ENCODE measurements around the gene MANEAL.

The MANEAL gene

DNA sequence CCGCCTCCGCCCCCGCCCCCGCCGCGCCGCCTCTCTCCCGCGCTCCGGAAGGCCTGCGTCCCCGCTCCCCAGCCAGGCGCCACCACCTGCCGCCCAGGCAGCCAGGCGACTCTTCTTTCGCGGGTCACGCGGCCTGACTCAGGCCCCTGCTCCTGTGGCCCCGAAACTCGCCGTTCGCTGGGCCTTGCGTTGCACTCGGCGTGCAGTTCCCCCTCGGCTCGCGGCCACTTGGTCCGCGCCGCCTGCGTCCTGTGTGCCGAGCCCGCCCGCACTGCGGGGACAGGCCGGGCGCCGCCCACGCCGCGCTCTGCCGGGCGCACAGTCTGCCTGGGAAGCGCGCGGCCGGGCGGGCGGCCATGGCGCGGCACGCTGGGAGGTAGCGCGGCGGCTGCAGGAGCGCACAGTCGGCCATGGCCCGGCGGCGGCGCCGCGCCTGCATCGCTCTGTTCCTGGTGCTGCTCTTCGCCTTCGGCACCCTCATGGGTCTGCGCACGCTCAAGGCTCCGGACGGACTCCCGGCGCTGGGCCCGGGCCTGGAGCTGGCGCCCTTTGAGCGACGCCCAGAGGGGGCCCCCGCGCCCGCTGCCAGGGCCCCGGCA is at the start of gene MANEAL:
Gene MANEAL, plus strand, starts transcription at position 75 of the 599 bp plus-strand sequence. Its CDS starts 336 bp downstream, at position 411.
- Mint-ChIP-seq H3K9me3 (no peaks in the 10 kb centered on the region), H3K4me1 (peaks cover 28% of the 10 kb centered on the region), H3K27ac (no peak within 1 kb of the TSS), H3K4me3 (peak within 1 kb of the TSS; percentile 73 to 81), H3K27me3 (peaks cover 63% of the 10 kb centered on the region)
- peak; percentile 83 for ATAC-seq
- peak; percentile 42 to 58 for DNase-seq

GRCh38 chr1:37746806-37747205 is 46.8 kb upstream of the MANEAL start:
- Mint-ChIP-seq H3K9me3 (peaks cover 4 to 7% of the 10 kb centered on the region in 2 donors), H3K4me3 (no peak overlapping the region), H3K27me3 (peaks cover 75% of the 10 kb centered on the region), H3K27ac (no peak overlapping the region), H3K4me1 (no peaks in the 10 kb centered on the region)
- no peak for DNase-seq
- ATAC-seq = no peak

DNA sequence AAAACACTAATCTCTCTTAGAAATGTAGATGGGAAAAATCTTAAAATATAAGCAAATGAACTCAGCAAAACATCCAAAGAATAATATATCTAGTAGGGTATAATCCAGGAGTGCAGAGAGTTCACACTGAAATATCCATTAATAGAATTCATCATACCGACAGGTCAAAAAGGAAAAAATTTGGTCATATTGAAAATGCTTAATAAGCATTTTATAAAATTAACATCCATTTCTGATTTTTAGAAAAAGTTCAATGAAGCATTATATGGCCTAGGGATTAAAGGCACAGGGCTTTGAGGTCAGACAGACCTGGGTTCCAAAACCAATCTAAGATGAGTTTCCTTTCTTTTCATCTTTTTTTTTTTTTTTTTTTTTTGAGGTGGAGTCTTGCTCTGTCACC is 45.1 kb upstream of the MANEAL start:
- Mint-ChIP-seq H3K9me3 (peaks cover 4 to 7% of the 10 kb centered on the region in 2 donors), H3K27me3 (peaks cover 75% of the 10 kb centered on the region), H3K27ac (no peak overlapping the region), H3K4me3 (no peak overlapping the region), H3K4me1 (peaks cover 12% of the 10 kb centered on the region)
- ATAC-seq (no peak), DNase-seq (no peak)

- ATAC-seq (no peak), DNase-seq (no peak)
- Mint-ChIP-seq H3K27ac (no peak overlapping the region), H3K27me3 (peaks cover 87% of the 10 kb centered on the region), H3K4me3 (peak overlapping the region; percentile 71 to 78), H3K4me1 (peaks cover 33% of the 10 kb centered on the region), H3K9me3 (no peaks in the 10 kb centered on the region)
These were observed 41.4 kb upstream of the MANEAL start for GRCh38 chr1:37752213-37752582.

GRCh38 chr1:37752583-37753471 is 40.8 kb upstream of the MANEAL start:
- peak overlapping the region in 1 of 2 donors; percentile 57 for H3K27ac Mint-ChIP-seq
- ATAC-seq = peak; percentile 63
- no peak for DNase-seq
- peaks cover 33% of the 10 kb centered on the region for H3K4me1 Mint-ChIP-seq
- peaks cover 82% of the 10 kb centered on the region for H3K27me3 Mint-ChIP-seq
- no peaks in the 10 kb centered on the region for H3K9me3 Mint-ChIP-seq
- H3K4me3 Mint-ChIP-seq = peak overlapping the region; percentile 76 to 78

GRCh38 chr1:37753473-37754321 is 40.0 kb upstream of the MANEAL start:
- Mint-ChIP-seq H3K27me3 (peaks cover 73% of the 10 kb centered on the region), H3K4me3 (peak overlapping the region; percentile 46 to 76)

DNA sequence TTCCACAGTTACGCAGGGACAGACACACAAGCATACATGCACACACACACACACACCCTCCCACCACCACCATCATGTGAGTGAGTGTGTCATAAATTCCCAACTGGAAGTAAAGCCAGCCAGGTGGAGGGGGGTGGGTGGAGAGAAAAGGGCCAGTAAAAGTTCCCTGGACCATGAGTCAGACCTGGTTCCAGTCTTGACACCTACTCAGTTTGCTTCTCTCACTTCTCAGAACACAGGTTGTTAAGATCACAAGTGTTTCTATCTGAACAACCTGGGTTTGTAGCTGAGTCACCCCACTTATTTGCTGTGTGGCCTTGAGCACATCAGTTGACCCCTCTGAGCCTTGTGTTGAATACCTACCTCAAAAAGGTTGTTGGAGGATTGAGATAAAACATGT is 38.4 kb upstream of the MANEAL start:
- DNase-seq (peak in 1 of 2 donors; percentile 44), ATAC-seq (peak; percentile 86)
- peaks cover 33% of the 10 kb centered on the region for H3K4me1 Mint-ChIP-seq
- no peaks in the 10 kb centered on the region for H3K9me3 Mint-ChIP-seq
- no peak overlapping the region for H3K27ac Mint-ChIP-seq
- no peak overlapping the region for H3K4me3 Mint-ChIP-seq
- peaks cover 57% of the 10 kb centered on the region for H3K27me3 Mint-ChIP-seq

More at GRCh38 chr1:37753473-37754321, 40.0 kb upstream of the MANEAL start:
- H3K27ac Mint-ChIP-seq = no peak overlapping the region
- H3K4me1 Mint-ChIP-seq = peaks cover 33% of the 10 kb centered on the region
- H3K9me3 Mint-ChIP-seq = no peaks in the 10 kb centered on the region
- ATAC-seq (no peak), DNase-seq (no peak)

DNA sequence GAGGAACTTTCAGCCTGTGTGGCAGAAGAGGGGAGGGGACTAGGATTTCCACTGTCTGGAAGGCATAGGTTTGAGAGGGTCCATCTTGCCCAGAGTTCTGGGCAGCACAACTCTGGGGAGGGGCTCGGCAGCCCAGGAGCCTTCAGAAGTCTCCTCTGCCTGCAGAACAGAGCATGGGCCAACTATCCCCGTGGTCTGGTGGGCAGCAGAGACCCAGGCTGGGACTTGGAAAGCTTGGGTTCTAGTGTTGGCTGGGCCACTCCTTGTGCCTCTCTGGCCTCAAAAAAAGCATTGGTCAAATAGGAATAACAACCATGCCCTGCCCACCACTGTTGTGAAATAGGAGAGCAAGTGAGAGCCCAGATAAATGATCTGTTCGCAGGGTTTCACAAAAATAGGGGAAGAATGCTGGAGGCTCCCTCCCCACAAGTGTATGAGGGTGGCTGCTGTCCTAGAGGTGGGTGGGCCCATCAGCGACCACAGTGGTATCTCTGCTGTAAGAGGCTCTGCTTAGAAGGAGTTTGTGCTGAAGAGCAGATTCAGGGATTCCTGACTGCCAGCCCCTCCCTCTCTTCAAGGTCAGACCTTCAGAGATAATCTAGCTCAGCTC is 37.6 kb upstream of the MANEAL start:
- H3K4me1 Mint-ChIP-seq = peaks cover 33% of the 10 kb centered on the region
- no peak overlapping the region for H3K4me3 Mint-ChIP-seq
- no peaks in the 10 kb centered on the region for H3K9me3 Mint-ChIP-seq
- no peak for ATAC-seq
- no peak for DNase-seq
- no peak overlapping the region for H3K27ac Mint-ChIP-seq
- peaks cover 49% of the 10 kb centered on the region for H3K27me3 Mint-ChIP-seq

DNA sequence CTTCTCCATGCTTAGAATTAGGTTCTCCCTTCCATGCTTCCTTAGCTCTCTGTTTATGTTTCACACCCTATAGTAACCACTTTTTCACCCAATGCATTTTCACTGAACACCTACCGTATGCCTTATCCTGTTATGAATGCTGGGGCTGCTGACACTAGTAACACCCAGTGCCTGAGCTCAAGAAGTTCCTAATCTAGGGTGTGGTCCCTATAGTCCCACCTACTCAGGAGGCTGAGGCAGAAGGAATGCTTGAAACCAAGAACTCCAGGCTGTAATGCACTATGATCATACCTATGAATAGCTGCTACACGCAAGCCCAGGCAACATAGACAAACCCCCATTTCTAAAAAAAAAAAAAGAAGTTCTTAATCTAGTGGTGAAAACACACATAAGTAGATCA is 34.2 kb upstream of the MANEAL start:
- peaks cover 48% of the 10 kb centered on the region for H3K27me3 Mint-ChIP-seq
- DNase-seq (no peak), ATAC-seq (no peak)
- H3K4me3 Mint-ChIP-seq = no peak overlapping the region
- H3K9me3 Mint-ChIP-seq = peaks cover 0 to 4% of the 10 kb centered on the region in 2 donors
- peaks cover 17% of the 10 kb centered on the region for H3K4me1 Mint-ChIP-seq
- H3K27ac Mint-ChIP-seq = no peak overlapping the region

DNA sequence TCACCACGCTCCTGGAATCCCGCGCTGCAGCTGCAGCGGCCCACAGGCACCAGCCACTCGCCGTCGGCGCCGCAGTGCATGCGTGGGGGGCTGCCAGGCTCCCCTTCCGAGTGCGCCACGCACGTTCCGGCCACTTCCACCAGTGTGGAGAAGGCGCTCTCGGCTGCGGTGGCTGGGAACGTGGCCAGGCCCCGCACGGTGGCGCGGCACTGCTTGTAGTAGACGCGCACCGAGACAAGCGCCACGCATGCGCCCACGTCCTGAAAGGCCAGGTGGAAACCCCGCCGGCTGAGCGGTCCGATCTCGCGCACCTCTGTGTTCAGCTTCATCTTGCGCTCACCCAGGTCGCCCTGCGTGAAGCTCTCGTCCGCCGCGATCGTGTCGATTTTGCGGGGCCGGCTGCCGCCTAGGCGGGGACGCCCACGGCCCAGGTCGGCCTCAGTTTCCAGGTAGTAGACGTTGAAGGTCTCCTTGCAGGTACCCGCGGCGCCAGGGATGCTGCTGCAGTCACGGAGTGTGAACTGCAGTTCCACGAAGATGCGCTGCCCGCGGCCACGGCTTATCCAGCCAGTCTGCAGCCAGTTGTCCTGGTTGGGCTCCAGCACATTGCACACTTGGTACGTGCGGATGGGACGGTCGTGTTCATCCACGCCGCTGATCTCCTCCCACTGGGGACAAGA is 32.1 kb upstream of the MANEAL start:
- no peak overlapping the region for H3K4me3 Mint-ChIP-seq
- ATAC-seq = no peak
- peaks cover 25% of the 10 kb centered on the region for H3K4me1 Mint-ChIP-seq
- H3K27ac Mint-ChIP-seq = no peak overlapping the region
- H3K9me3 Mint-ChIP-seq = peaks cover 4 to 9% of the 10 kb centered on the region in 2 donors
- H3K27me3 Mint-ChIP-seq = peaks cover 54% of the 10 kb centered on the region
- no peak for DNase-seq

DNA sequence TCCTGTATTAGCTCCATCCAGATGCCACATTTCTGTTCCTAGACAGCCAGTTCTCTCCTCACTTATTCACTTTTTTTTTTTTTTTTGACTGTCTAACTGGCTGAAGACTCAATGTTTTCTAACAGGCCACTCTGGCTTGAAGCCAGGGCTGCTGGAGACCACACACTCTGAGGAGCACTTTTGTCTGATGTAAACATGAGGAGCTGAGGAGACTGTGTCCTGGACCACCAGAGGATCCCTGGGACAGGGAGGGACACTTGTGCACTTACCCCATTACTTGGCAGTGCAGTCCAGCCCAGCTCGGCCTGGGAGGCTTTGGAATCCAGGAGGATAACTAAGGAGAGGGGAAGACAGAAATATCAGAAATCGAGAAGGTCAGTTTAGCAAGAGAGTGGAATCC is 31.1 kb upstream of the MANEAL start:
- DNase-seq (no peak), ATAC-seq (no peak)
- no peak overlapping the region for H3K27ac Mint-ChIP-seq
- no peak overlapping the region for H3K4me3 Mint-ChIP-seq
- H3K27me3 Mint-ChIP-seq = peaks cover 63% of the 10 kb centered on the region
- H3K9me3 Mint-ChIP-seq = peaks cover 4 to 9% of the 10 kb centered on the region in 2 donors
- peaks cover 29% of the 10 kb centered on the region for H3K4me1 Mint-ChIP-seq

DNA sequence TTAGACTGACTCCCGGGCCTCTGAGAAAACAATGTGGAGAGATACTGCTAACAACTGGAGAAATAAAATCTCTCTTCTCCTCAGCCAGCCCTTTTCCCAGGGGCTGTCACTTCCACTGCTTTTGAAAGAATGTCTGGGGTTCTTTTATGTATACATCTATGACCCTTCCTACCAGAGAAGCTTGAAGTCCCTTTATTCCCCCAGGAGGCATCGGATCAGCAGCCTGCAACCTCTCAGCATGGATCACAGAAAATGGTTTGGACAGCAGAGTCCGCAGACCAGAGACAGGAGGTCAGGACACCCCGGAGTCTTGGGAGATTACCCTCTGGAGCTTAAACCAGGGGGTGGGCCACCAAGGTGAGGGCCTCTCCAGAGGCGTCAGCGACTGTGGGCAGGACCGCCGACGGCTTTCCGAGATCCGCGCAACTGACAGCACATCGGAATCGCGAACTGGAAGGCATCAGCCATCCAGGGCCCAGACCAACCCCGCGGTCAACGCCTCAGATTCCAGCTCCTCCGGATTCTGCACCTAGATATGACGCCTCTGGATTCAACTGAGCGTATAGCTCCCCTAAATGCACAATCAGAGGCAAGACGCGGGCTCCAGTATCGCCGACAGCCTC is 29.7 kb upstream of the MANEAL start:
- peaks cover 77% of the 10 kb centered on the region for H3K27me3 Mint-ChIP-seq
- H3K9me3 Mint-ChIP-seq = peaks cover 4 to 9% of the 10 kb centered on the region in 2 donors
- no peak for ATAC-seq

GRCh38 chr1:37764414-37764825 is 29.2 kb upstream of the MANEAL start:
- Mint-ChIP-seq H3K9me3 (peaks cover 4 to 9% of the 10 kb centered on the region in 2 donors), H3K4me1 (peaks cover 29% of the 10 kb centered on the region), H3K27ac (no peak overlapping the region), H3K27me3 (peaks cover 82% of the 10 kb centered on the region), H3K4me3 (peak overlapping the region; percentile 18 to 52)
- no peak for ATAC-seq
- DNase-seq = peak; percentile 42 to 52

More for the DNA sequence above, 29.7 kb upstream of the MANEAL start:
- Mint-ChIP-seq H3K27ac (no peak overlapping the region), H3K4me3 (no peak overlapping the region), H3K4me1 (peaks cover 29% of the 10 kb centered on the region)
- DNase-seq = no peak

DNA sequence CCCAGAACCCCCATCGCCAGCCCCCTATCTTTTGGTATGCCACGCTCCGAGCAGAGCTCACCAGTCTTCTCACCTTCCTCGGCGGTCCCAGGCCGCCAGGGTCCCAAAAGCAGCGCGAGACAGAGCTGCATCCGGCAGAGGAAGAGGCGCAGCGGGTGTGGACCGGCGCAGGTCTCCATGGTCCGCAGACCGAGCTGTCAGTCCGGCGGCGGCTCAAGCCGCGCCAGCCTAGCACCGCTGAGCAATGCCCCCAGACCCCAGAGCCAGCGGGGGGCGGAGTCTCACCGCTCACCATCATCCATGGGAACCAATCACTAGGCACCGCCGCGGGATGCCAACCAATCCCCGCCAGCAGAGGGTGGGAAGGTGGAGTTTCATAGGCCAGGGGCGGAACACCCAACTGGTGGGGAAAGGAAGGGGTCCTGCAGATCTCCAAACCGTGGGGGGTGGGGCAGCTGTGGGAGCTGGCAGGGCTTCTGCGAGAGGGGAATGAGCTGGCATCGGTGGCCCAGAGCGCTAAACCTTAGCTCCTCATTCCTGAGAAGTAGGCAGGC is 28.7 kb upstream of the MANEAL start, which contains the start of gene EPHA10:
Gene EPHA10, minus strand, starts transcription at position 233 of the 554 bp plus-strand sequence. Its CDS starts 54 bp downstream, at position 179.
- peaks cover 88% of the 10 kb centered on the region for H3K27me3 Mint-ChIP-seq
- ATAC-seq = no peak
- peaks cover 4 to 9% of the 10 kb centered on the region in 2 donors for H3K9me3 Mint-ChIP-seq
- no peak for DNase-seq
- peak within 1 kb of the TSS; percentile 55 to 61 for H3K4me3 Mint-ChIP-seq
- peaks cover 29% of the 10 kb centered on the region for H3K4me1 Mint-ChIP-seq
- peak within 1 kb of the TSS in 1 of 2 donors; percentile 75 for H3K27ac Mint-ChIP-seq
